LNCAP (cell line): ENCODE measurements around the gene NXF1.

Source experiments
- TF ChIP-seq, protein P1 (sequence below): fragments of 450-650 bp; IDR thresholded peaks from 2 replicates; pipeline ENCODE4 v1.5.1; 2017; ENCODE audit warnings: mild to moderate bottlenecking

Gene NXF1

DNA sequence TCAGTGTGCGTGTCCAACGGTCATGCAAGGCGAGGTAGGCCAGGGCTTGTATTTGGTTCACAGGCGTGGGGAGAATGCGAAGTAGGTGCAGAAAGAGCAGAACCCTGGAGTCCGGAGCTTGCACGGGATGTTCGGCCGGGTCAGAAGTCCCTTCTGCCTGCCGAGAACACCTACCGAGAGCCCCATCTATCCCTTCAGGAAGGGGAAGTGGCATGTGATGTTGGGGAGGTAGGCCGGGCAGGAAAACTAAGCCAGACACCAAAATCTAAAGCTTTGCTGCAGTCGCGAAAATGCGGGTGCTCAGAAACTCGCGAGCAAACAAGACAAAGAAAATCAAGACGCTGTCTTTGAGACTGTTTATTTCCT is 34.5 kb downstream of the NXF1 start:
- TF ChIP-seq, protein P1, sequence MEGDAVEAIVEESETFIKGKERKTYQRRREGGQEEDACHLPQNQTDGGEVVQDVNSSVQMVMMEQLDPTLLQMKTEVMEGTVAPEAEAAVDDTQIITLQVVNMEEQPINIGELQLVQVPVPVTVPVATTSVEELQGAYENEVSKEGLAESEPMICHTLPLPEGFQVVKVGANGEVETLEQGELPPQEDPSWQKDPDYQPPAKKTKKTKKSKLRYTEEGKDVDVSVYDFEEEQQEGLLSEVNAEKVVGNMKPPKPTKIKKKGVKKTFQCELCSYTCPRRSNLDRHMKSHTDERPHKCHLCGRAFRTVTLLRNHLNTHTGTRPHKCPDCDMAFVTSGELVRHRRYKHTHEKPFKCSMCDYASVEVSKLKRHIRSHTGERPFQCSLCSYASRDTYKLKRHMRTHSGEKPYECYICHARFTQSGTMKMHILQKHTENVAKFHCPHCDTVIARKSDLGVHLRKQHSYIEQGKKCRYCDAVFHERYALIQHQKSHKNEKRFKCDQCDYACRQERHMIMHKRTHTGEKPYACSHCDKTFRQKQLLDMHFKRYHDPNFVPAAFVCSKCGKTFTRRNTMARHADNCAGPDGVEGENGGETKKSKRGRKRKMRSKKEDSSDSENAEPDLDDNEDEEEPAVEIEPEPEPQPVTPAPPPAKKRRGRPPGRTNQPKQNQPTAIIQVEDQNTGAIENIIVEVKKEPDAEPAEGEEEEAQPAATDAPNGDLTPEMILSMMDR, result no peak

- TF ChIP-seq, protein P1, result no peak
These were observed 47.1 kb downstream of the NXF1 start for GRCh38 chr11:62757846-62758788.

- TF ChIP-seq, protein P1, result no peak
These were observed 50.1 kb downstream of the NXF1 start for GRCh38 chr11:62755086-62755615.

- TF ChIP-seq, protein P1, result no peak
These were observed 51.3 kb downstream of the NXF1 start, which contains the start of gene ZBTB3 for GRCh38 chr11:62753736-62754603. TSS of gene ZBTB3 (minus strand) at chr11:62754160. CDS start at chr11:62753664, 496 bp downstream.

DNA sequence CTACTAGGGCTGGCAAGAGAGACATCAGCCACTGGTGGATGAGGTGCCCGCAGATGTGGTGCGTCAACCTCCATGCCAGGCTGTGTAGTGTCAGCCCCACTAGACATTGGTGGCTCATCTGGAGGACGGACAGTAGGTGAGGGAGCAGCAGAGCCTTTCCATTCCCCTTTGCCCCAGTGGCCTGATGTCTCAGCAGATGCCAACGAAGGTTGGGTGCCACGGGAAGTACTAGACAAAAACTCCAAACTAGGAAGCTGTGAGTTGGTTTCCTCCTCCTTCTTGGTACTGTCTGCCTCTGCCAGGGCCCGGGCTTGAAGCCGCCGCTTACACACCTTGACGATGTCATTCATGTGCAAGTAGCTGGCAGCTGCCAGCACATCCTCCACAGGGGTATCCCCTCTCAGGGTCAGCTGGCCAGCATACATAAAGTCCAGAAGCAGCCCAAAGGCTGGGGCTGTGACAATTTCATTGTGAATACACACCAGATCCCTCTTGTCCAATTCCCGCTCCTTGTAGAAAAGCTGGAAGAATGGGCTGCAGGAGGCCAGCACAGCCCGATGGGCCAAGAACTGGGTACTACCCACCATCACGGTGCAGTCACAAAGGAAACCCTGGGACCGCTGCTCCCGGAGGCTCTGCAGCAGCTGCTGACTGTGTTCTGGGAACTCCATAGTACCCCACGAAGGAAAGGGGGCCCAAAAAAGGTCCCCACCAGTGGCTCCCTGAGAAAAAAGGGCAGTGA is 52.1 kb downstream of the NXF1 start:
- TF ChIP-seq, protein P1, result no peak

- TF ChIP-seq, protein P1, result no peak
These were observed 53.0 kb downstream of the NXF1 start for GRCh38 chr11:62752177-62752785.
